Testis (tissue), 3 donors: ENCODE data around the gene PDIA6. TPM values are rescaled to one million over a fixed set of nuclear protein-coding genes. Genes with fewer than 3 reads are reported as not detected.

Experiments used
- DNase-seq: peaks from one replicate; pipeline ENCODE4 v3.0.0-alpha.2; 2019
- H3K27ac ChIP-seq, 2 donors: fragments of 200-600 bp; sonication (generic); one replicate each; pipeline ENCODE4 v1.5.1; 2019
- H3K27me3 ChIP-seq: fragments of 200-600 bp; sonication (generic); one replicate; pipeline ENCODE4 v1.5.1; 2019
- H3K36me3 ChIP-seq: fragments of 200-600 bp; sonication (generic); one replicate; pipeline ENCODE4 v1.5.1; 2017; ENCODE audit warnings: low read depth; ENCODE audit errors: missing control alignments
- H3K4me1 ChIP-seq: fragments of 200-600 bp; sonication (generic); one replicate; pipeline ENCODE4 v1.5.1; 2019
- H3K4me3 ChIP-seq, 2 donors: fragments of 200-600 bp; sonication (generic); one replicate each; pipeline ENCODE4 v1.5.1; 2017 to 2019
- H3K9me3 ChIP-seq: fragments of 200-600 bp; sonication (generic); one replicate; pipeline ENCODE4 v1.5.1; 2017
- CTCF ChIP-seq, 3 experiments: fragments of 450-650 bp in 2 of 3; fragments of 200-600 bp in 1 of 3; sonication (generic) in 1 of 3; IDR thresholded peaks; one replicate each; pipeline ENCODE4 v1.5.1; 2016 to 2019; ENCODE audit warnings: antibody characterized with exemption in 3 of 3, mild to moderate bottlenecking in 2 of 3, moderate library complexity in 1 of 3
- POLR2A ChIP-seq: fragments of 450-650 bp; IDR thresholded peaks from one replicate; pipeline ENCODE4 v1.6.1; 2017; ENCODE audit warnings: antibody characterized with exemption, mild to moderate bottlenecking, moderate library complexity
- WGBS, 2 donors: methylation state at CpG; one replicate each; pipeline ENCODE4 v1.1.5; 2018; 5-methylcytosine and 5-hydroxymethylcytosine counted together
- intact Hi-C: fragments of 100-400 bp; cut with DNase I; formaldehyde crosslinking; loops from one replicate; pipeline ENCODE4 v1.15.1; 2023; ENCODE audit warnings: low total_unique reads
- polyA plus RNA-seq: library from polyadenylated mRNA; stranded (reverse); fragments of 350-450 nt; fragmentation: Illumina TruSeq; extraction: RNeasy Lipid Tissue Mini Kit (QIAGEN cat#74804); gene quantifications from one replicate; pipeline ENCODE4 v1.2.3, GENCODE V29; 2014; ENCODE audit warnings: low read depth, low replicate concordance; ENCODE audit not compliant: insufficient read depth
- total RNA-seq, 2 donors: library from RNA; depleted of rRNA; stranded (reverse); fragments of >200 nt; gene quantifications; one replicate each; pipeline ENCODE4 v1.2.3, GENCODE V29; 2016

PDIA6 gene
- total and polyA plus RNA-seq, 3 donors from 2014 or later, result 74.3 to 123 (median 78.4) TPM

GRCh38 chr2:10778724-10779115 is 33.9 kb downstream of the PDIA6 start:
- DNase-seq, result no peak
- H3K9me3 ChIP-seq, result no peaks in the 10 kb centered on the region
- H3K27ac ChIP-seq, result no peak overlapping the region
- H3K4me1 ChIP-seq, result peaks cover 13% of the 10 kb centered on the region
- intact Hi-C loops, result no loop called here
- H3K36me3 ChIP-seq, result no peaks in the 10 kb centered on the region
- no peak overlapping the region for H3K4me3 ChIP-seq
- no peaks in the 10 kb centered on the region for H3K27me3 ChIP-seq
- 94 to 97% methylated on average over 9 to 12 of the region's 12 CpGs for WGBS, 2 donors
- TF ChIP-seq POLR2A (no peak), CTCF (IDR thresholded peaks at IDR 0.05) (no peak)

- H3K27me3 ChIP-seq, result no peaks in the 10 kb centered on the region
- WGBS, 2 donors, result 81 to 87% methylated on average over 6 to 27 of the region's 27 CpGs
- no peak overlapping the region for H3K27ac ChIP-seq
- H3K4me1 ChIP-seq, result peaks cover 14% of the 10 kb centered on the region
- TF ChIP-seq CTCF (IDR thresholded peaks at IDR 0.05), result no peak
- no peak for TF ChIP-seq POLR2A
- DNase-seq, result peak; percentile 10
- H3K9me3 ChIP-seq, result no peaks in the 10 kb centered on the region
- H3K4me3 ChIP-seq, result no peak overlapping the region
- intact Hi-C loops, result no loop called here
- no peaks in the 10 kb centered on the region for H3K36me3 ChIP-seq
Measured at GRCh38 chr2:10777842-10778723, 34.5 kb downstream of the PDIA6 start.

- no peak for DNase-seq
- Histone ChIP-seq H3K36me3 (no peaks in the 10 kb centered on the region), H3K27me3 (no peaks in the 10 kb centered on the region), H3K4me1 (peaks cover 14% of the 10 kb centered on the region), H3K4me3 (no peak overlapping the region), H3K9me3 (no peaks in the 10 kb centered on the region), H3K27ac (no peak overlapping the region)
- WGBS, 2 donors, result 87 to 91% methylated on average over 20 to 26 of the region's 26 CpGs
- TF ChIP-seq POLR2A, result no peak
- intact Hi-C loops, result no loop called here
Measured at GRCh38 chr2:10777111-10777841, 35.3 kb downstream of the PDIA6 start.

- intact Hi-C loops, result no loop called here
- 83 to 94% methylated on average over 13 to 27 of the region's 27 CpGs for WGBS, 2 donors
- no peaks in the 10 kb centered on the region for H3K9me3 ChIP-seq
- H3K27ac ChIP-seq, result no peak overlapping the region
- DNase-seq, result no peak
- no peaks in the 10 kb centered on the region for H3K36me3 ChIP-seq
- TF ChIP-seq POLR2A (no peak), CTCF (IDR thresholded peaks at IDR 0.05) (no peak)
- peaks cover 14% of the 10 kb centered on the region for H3K4me1 ChIP-seq
- no peaks in the 10 kb centered on the region for H3K27me3 ChIP-seq
- no peak overlapping the region for H3K4me3 ChIP-seq
Measured at GRCh38 chr2:10776231-10776977, 36.2 kb downstream of the PDIA6 start.

- intact Hi-C loops, result no loop called here
- no peaks in the 10 kb centered on the region for H3K9me3 ChIP-seq
Measured at GRCh38 chr2:10775831-10776230, 36.8 kb downstream of the PDIA6 start.

More at GRCh38 chr2:10775831-10776230, 36.8 kb downstream of the PDIA6 start:
- Histone ChIP-seq H3K36me3 (no peaks in the 10 kb centered on the region), H3K4me3 (no peak overlapping the region), H3K27ac (no peak overlapping the region), H3K4me1 (peaks cover 14% of the 10 kb centered on the region), H3K27me3 (no peaks in the 10 kb centered on the region)
- WGBS, 2 donors, result 90 to 92% methylated on average over 13 of the region's 13 CpGs
- TF ChIP-seq CTCF (IDR thresholded peaks at IDR 0.05) (no peak), POLR2A (no peak)
- no peak for DNase-seq
